Stimulated activated CD8-positive, alpha-beta memory T cell treated with anti-CD3 and anti-CD28 coated beads, Interleukin-4, amount 100 ng/mL, for 24 hours (primary cell): ENCODE results near the gene SGSM1.

Experiments
- DNase-seq: peaks from one replicate; pipeline ENCODE4 v3.0.0-alpha.2; 2020; ENCODE audit warnings: low read depth

Gene SGSM1

GRCh38 chr22:24843048-24843447, 37.0 kb downstream of the SGSM1 start:
- no peak for DNase-seq

DNA sequence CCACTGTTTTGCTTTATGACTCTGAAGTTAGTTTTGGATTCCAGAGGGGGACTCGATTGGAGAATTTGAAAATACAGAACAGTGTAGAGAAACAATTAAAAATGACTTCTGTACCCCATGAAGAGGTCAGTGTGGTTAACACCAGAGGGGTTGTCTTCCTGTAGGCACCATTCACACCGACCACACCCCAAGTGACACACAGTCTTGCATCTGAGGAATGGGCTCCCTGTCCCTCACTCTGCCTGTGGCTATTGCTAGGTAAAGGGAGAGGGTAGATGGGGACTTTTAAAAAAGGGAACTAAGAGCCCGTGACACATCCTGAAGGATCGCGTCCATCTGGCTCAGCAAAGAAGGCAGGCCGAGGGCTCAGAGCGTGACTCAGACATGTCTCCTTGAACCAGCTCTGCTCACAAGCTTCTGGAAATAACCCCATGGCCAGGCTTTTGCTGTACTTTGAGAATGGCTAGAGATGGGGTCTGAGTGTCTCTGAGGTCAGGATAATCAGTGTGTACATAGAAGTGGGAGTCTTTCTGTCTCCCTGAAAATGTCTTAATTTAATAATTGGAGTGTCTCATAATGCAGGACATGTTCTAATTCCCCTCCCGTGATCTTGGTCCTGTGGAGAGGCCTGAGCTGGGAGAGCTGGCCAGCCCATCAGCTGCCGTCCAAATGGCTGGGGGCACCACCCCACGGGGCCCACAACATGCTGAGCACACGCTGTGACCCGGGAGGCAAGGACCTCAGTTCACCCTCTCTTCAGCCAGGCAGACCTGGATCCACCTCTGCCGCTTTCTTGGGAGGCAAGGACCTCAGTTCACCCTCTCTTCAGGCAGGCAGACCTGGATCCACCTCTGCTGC, 39.3 kb downstream of the SGSM1 start:
- no peak for DNase-seq

- no peak for DNase-seq
Observed at GRCh38 chr22:24847490-24847889, 41.5 kb downstream of the SGSM1 start.

DNA sequence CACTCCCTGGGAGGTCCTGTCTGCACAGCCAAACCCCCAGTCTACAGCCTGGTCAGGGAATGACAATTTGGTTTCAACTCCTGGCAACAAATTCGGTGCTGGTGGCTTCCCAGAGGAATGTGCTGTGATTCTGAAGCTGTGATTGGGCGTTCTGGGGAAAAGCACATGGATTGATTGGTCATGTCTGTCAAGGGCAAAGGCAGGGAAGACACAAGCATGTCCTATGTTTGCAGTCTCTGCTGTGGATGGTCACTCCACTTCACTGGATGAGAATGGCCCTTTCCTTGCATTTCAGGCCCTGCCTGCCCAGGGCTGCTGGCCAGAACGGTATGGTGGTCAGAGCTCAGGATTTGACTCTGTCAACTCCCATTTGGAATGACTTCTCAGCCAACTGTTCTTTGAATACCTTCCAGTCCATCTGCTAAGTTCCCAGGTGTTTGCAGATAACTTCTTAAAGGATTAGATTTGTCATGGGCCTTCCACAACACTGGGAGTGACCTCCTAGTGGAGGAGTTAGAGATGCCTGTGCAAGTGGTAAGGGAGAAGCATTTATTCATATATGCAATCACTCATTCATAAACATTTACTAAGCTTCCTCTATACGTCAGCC, 42.7 kb downstream of the SGSM1 start:
- no peak for DNase-seq

- no peak for DNase-seq
Observed at GRCh38 chr22:24855794-24856193, 49.8 kb downstream of the SGSM1 start.

DNA sequence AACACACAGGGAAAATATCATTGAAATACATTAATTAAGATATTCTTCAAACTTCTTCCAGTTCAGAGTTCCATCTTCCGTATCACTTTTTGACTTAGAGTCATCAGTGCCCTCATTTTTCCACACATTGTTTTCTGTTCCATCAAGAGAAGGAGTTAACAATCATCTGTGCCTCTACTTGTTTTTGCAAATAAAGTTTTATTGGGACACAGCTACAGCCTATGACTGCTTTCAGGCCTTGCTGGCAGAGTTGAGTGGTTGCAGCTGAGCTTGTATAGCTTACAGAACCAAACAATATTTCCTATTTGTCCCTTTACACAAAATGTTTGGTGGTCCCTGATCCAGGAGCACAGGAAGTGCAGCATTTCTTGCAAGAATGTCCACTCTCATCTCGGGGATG, 51.6 kb downstream of the SGSM1 start:
- no peak for DNase-seq

DNA sequence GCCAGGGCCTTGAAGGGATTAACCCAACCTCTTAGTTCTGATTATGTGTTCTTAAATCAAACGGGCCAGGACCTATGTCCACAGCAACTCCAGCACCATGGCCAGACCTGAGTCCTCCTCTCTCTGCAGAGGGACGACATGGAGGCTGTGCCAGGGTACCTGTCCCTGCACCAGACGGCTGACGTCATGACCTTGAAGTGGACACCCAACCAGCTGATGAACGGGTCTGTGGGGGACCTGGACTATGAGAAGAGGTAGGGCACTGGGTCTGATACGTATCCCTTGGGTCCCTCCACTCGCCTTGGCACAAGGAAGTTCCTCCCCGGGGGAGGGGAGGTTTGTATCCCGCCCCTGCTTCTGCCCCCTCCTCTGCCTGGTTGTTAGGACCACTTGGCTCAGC, 53.6 kb downstream of the SGSM1 start:
- DNase-seq = no peak

DNA sequence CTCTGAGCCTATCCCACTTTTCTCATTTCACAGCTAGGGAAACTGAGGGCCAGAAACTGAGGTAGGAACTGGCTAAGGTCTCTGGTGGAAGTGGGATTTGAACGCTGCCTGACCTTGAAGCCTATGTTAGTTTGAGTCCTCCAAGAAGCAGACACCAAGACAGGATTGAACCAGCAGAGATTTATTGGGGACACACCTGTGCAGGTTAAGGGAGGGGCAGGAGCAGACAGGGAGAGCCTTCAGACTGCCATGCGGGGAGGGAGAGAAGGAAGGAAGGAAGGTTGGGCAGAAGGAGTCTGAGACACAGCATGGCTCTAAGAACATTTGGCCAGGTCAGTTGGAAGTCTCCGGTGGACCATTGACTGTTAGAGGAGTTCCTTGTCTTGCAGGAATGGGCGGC, 59.5 kb downstream of the SGSM1 start:
- no peak for DNase-seq

GRCh38 chr22:24867323-24868022, 61.5 kb downstream of the SGSM1 start:
- no peak for DNase-seq

DNA sequence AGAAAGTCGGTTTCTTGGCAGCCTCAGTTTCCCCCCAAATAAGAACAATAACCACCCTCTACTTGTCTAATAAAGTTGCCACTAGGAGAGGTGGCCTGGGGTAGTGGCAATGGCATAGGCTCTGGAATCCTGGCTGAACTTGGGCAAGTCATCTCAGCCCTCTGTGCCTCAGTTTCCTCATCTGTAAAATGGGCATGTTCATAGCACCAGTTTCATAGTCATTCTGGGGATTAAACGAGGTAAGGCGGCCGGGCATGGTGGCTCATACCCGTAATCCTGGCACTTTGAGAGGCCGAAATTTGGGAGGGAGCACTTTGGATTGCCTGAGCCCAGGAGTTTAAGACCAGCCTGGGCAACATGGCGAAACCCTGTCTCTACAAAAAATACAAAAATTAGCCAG, 63.0 kb downstream of the SGSM1 start:
- no peak for DNase-seq

DNA sequence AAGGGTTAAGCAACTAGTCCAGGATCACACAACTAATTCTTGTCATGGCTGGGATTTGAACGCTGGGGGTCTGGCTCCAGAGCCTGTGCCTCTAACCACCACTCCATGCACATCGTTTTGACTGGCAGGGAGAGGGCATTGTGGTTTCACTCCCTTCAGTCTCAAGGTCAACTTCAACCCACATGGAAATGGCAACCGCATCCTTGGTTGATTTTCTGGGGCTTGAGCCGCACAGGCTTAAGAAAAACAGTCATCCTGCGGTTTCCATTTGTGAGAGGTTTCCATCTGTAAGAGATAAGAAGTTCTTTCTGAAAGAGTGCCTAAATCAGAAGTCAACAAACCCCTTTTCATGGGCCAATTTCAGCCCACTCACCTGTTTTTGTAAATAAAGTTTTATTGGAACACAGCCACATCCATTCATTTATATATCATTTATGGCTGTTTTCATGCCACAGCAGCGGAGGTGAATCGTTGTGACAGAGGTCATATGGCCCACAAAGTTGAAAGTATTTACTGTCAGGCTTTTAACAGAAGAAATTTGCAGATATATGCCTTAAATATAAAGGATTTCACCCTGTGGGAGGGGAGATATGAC, 65.7 kb downstream of the SGSM1 start:
- no peak for DNase-seq

DNA sequence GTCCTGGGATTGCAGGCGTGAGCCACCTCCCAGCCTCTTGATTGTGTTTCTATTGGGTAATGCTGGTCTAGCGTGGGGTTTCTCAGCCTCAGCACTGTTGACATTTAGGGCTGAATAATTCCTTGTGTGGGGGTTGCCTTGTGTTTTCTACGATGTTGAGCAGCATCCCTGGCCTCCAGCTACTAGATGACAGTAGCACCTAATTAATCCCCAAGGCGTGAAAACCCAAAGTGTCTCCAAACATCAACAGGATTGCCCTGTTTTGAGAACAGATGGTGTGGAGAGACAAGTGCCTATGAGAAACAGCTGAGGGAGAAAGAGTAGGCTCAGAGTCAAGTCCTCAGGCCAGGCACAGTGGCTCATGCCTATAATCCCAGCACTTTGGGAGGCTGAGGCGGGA, 67.2 kb downstream of the SGSM1 start:
- DNase-seq = no peak

GRCh38 chr22:24875862-24876506, 70.0 kb downstream of the SGSM1 start:
- no peak for DNase-seq

DNA sequence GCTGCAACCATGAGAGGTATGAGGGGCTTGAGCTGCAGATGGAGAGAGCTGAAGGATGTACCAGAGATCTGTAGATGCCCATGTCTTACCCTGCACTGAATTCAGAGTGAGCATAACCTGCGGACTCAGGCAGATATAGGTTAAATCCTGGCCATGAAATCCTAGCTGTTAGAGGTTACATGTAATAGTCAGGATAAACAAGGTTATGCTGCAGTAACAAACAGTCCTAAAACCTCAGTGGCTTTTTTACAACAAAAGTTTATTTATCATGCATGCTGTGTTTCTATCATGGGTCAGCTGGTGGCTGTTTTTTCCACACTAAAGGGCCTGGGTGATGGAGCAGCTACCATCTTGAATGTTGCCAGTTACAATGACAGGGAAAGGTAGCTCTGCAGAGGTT, 70.7 kb downstream of the SGSM1 start:
- DNase-seq = no peak

GRCh38 chr22:24878969-24879368, 73.0 kb downstream of the SGSM1 start:
- no peak for DNase-seq

GRCh38 chr22:24883432-24883831, 77.4 kb downstream of the SGSM1 start:
- DNase-seq = no peak

DNA sequence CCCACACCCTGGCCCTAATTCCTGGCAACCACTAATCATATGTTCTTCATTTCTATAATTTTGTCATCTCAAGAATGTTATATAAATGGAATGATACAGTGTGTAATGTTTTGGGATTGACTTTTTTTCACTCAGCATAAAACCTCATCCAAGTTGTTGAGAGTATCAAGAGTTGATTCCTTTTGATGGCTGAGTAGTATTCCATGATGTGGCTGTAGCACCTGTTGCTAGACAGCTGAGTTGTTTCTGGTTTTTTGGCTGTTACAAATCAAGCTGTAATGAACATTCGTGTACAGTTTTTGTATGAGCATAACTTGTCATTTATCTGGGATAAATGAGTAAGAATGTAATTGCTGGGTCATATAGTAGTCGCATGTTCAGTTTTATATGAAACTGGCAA, 81.2 kb downstream of the SGSM1 start:
- no peak for DNase-seq

GRCh38 chr22:24893341-24894070, 87.5 kb downstream of the SGSM1 start:
- no peak for DNase-seq

GRCh38 chr22:24894220-24894975, 88.4 kb downstream of the SGSM1 start:
- DNase-seq = no peak

GRCh38 chr22:24894998-24895397, 89.0 kb downstream of the SGSM1 start:
- DNase-seq = no peak

DNA sequence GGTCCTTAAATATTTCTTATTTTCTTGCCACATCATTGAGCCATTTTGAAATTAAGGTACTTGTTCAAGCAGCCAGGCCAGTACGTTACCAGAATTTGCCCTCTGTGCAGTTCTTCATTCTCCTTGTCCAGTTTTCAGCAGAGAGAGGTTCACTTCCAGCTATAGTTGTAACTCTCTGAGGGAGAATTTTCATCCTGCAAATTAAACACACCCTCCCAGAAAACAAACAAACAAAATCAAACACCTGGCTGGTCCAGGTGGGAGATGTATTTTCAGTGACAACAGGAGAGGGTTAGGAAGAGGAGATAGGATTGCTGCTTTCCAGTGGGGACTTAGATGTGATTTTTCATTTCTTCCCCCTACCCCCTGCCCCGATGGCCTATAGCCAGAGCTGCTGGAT, 95.4 kb downstream of the SGSM1 start:
- no peak for DNase-seq
